ENCODE results near the gene TSPAN7.

- TF ChIP-seq CTCF (IDR thresholded peaks at IDR 0.05 in 8 of 11, conservative IDR thresholded peaks at IDR 0.05 in 3 of 11) (no peak), POLR2AphosphoS5 (IDR thresholded peaks at IDR 0.05) (no peak), POLR2A (IDR thresholded peaks at IDR 0.05) (no peak)
Observed at GRCh38 chrX:38618180-38618579, 56.8 kb downstream of the TSPAN7 start.

All from spleen (tissue), 7 donors.